RPMI8226 (cell line): ENCODE data around the gene ICAM4.
A peak's percentile ranks its signal among the peaks of the same experiment; 100 is the strongest.
"Not testable (repeated sequence)": the region's sequence is repeated elsewhere in the genome, so short reads cannot be mapped to it uniquely, and the experiment has no call there.

Experiments used
- DNase-seq: peaks from one replicate; pipeline ENCODE4 v3.0.0-alpha.2; 2015

The ICAM4 gene

DNA sequence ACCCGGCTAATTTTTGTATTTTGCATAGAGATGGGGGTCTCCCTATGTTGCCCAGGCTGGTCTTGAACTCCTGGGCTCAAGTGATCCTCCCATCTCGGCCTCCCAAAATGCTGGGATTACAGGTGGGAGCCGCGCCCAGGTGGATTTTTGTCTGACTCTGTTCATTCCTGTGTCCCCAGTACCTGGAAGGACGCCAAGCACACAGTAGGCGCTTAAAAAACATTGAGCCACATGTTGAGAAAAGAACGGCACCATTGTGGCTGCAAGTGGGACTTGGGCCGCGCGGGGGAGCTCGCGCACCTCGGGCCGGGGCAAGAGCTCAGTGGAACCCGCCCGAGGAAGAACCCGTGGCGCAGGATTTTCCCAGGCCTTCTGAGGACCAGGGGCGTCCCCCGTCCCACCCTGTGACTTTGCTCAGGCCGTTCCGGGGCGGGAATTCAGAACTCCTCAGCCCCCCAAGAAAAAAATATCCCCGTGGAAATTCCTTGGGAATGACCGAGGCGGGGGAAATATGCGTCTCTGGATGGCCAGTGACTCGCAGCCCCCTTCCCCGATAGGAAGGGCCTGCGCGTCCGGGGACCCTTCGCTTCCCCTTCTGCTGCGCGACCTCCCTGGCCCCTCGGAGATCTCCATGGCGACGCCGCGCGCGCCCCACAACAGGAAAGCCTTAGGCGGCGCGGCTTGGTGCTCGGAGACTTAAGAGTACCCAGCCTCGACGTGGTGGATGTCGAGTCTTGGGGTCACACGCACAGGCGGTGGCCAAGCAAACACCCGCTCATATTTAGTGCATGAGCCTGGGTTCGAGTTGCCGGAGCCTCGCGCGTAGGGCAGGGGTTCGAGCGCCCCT lies 17.2 kb upstream of the ICAM4 start:
- DNase-seq: peak; percentile 85

DNA sequence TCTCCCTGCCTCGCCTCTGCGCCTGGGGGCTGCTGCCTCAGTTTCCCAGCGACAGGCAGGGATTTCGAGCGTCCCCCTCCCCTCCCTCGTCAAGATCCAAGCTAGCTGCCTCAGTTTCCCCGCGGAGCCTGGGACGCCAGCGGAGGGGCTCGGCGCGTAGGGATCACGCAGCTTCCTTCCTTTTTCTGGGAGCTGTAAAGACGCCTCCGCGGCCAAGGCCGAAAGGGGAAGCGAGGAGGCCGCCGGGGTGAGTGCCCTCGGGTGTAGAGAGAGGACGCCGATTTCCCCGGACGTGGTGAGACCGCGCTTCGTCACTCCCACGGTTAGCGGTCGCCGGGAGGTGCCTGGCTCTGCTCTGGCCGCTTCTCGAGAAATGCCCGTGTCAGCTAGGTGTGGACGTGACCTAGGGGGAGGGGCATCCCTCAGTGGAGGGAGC lies 16.6 kb upstream of the ICAM4 start:
- DNase-seq: peak; percentile 89

DNA sequence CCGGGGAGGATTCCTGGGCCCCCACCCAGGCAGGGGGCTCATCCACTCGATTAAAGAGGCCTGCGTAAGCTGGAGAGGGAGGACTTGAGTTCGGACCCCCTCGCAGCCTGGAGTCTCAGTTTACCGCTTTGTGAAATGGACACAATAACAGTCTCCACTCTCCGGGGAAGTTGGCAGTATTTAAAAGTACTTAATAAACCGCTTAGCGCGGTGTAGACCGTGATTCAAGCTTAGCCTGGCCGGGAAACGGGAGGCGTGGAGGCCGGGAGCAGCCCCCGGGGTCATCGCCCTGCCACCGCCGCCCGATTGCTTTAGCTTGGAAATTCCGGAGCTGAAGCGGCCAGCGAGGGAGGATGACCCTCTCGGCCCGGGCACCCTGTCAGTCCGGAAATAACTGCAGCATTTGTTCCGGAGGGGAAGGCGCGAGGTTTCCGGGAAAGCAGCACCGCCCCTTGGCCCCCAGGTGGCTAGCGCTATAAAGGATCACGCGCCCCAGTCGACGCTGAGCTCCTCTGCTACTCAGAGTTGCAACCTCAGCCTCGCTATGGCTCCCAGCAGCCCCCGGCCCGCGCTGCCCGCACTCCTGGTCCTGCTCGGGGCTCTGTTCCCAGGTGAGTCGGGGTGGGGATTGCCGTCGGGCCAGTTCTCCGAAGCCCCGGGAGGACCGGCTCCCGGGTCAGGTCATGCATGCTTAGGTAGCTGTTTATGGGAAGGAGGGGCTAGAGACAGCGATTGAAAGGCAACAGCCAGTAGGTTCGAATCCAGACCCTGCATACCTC lies 15.9 kb upstream of the ICAM4 start, which contains the start of gene ICAM1:
Gene ICAM1 (plus strand): TSS at position 505 of the 779 bp plus-strand sequence. CDS start 40 bp downstream, at position 545.
- DNase-seq: peak; percentile 94

DNA sequence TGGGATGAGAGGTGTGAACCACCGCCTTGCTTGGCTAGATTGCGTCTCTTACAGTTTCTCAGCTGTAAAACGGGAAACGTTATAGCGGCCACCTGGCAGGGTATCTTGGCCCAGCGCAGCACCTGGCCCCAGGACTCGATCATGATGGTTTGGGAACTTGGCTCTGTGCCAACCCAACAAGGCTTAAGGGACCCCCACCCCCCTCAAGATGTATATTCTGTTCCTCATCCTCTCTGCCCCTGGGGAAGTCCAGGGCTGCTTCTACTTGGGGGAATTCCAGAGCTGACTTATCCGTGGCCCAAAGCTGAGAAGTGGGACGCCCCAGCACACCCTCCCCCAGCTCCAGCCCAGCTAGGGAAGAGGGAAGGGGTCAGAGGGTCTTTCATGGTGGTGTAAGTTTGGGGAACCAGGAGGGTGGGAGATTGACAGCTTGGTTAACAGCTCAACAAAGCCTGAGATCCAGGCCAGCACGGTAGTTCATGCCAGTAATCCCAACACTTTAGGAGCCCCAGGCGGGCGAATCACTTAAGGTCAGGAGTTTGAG lies 15.1 kb upstream of the ICAM4 start:
- DNase-seq: peak; percentile 91

DNA sequence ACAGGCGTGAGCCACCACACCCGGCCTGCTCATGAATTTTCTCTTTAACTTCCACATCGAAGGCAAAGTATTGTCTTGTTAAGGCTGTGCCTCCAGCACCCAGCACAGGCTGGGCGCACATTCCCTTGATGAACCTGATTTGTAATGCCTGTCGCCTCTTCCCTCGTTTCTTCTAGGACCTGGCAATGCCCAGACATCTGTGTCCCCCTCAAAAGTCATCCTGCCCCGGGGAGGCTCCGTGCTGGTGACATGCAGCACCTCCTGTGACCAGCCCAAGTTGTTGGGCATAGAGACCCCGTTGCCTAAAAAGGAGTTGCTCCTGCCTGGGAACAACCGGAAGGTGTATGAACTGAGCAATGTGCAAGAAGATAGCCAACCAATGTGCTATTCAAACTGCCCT lies 12.2 kb upstream of the ICAM4 start:
- DNase-seq: peak; percentile 20

DNA sequence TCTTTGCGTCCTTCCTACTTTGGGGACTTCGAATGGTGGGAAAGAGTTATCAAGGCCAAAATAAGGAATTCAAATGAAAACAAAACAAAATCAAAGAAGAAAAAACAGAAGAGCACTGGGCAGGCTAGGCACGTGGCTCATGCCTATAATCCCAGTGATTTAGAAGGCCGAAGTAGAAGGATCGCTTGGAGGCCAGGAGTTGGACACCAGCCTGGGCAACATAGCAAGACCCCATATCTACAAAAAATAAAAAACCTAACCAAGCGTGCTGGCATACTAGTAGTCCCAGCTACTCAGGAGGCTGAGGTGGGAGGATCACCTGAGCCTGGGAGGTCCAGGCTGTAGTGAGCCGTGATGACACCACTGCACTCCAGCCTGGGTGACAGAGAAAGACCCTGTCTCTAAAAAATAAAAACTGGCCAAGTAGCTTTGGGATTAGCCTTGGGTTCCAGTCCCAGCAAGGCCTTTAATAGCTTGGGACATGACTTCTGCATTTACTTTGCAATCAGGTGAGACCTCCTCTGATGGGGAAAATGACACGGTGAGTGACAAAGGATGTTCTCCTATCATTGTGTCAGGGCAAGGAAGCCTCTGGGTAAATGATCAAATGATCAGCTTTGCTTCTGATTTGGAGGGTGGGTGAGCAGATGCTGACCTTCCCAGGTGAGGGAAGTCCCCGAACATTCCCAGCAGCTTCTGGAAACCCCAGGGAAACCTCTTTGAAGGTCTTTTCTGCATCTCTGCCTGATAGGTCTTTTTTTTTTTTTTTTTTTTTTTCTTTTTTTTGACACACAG lies 8.8 kb upstream of the ICAM4 start:
- no peak for DNase-seq

DNA sequence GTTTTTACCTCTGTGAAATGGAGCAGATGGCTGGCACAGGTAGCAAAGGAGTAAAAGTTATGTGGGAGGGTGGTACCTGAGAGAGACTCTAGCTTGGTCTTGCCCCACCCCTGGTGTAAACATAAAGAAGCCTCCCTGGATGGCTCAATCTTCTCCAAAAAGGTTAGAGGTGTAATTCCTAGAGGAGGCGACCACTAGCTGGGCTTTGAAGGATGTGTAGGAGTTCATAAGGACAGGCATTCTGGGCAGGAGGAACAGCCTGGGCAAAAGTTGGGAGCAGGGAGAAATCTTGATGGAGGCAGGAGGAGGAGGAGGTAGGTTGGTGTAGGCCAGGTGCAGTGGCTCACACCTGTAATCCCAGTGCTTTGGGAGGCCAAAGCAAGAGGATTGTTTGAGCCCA lies 7.8 kb upstream of the ICAM4 start:
- DNase-seq: no peak

DNA sequence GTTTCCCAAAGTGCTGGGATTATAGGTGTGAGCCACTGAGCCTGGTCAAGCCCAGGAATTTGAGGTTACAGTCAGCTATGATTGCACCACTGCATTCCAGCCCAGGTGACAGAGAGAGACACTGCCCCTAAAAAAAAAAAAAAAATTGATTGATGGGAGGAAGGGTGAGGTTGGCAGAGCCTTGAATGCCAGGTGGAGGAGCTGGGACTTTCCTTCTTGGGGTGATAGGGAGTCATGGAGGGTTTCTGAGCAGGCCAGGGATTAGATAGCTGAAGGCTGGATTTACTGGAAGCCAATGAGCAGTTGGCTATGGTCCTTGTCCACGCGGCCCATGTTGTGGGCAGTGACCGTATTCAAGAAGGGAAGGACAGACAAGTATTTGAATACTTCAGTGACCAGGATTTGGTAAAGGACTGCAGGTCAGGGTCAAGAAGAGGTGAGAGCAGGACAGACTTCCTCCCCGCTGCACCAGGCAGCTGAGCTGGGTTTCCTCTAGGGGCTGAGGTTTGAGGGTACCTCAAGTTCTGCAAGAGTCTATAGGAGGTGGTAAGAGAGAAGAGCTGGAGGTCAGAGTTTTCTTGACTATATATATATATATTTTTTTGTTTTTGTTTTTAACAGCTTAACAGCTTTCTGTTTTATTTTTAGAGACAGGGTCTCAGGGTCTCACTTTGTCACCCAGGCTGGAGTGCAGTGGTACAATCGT lies 6.9 kb upstream of the ICAM4 start:
- no peak for DNase-seq

DNA sequence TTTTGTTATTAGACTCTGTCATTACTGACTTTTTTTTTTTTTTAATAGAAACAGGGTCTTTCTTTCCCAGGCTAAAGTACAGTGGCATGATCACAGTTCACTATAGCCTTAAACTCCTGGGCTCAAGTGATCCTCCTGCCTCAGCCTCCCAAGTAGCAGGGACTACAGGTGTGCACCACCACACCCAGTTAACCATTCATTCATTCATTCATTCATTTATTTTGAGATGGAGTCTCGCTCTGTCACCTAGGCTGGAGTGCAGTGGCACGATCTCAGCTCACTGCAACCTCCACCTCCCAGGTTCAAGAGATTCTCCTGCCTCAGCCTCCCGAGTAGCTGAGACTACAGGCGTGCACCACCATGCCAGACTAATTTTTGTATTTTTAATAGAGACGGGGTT lies 4.7 kb upstream of the ICAM4 start:
- DNase-seq: not testable (repeated sequence)

DNA sequence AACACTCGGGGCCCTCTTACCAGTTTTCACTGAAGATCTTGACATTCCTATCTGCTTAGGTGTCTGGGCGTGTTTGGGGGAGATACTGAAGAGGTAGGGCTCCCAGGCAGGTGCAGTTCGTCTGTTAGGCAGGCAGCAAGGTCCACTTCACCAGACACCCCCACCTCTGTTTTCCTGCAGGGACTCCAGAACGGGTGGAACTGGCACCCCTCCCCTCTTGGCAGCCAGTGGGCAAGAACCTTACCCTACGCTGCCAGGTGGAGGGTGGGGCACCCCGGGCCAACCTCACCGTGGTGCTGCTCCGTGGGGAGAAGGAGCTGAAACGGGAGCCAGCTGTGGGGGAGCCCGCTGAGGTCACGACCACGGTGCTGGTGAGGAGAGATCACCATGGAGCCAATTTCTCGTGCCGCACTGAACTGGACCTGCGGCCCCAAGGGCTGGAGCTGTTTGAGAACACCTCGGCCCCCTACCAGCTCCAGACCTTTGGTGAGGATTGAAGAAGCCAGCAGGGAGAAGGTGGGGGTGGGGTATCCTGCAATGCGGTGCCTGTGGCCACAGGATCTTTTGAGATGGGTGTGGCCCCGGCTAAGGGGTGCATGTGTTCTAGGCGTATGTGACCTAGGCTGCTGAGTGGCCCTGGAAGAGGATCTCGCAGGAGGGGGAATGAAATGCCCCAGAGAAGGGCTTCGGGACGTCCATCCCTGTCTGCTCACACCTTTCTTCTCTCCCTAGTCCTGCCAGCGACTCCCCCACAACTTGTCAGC lies 3.3 kb upstream of the ICAM4 start:
- DNase-seq: no peak

DNA sequence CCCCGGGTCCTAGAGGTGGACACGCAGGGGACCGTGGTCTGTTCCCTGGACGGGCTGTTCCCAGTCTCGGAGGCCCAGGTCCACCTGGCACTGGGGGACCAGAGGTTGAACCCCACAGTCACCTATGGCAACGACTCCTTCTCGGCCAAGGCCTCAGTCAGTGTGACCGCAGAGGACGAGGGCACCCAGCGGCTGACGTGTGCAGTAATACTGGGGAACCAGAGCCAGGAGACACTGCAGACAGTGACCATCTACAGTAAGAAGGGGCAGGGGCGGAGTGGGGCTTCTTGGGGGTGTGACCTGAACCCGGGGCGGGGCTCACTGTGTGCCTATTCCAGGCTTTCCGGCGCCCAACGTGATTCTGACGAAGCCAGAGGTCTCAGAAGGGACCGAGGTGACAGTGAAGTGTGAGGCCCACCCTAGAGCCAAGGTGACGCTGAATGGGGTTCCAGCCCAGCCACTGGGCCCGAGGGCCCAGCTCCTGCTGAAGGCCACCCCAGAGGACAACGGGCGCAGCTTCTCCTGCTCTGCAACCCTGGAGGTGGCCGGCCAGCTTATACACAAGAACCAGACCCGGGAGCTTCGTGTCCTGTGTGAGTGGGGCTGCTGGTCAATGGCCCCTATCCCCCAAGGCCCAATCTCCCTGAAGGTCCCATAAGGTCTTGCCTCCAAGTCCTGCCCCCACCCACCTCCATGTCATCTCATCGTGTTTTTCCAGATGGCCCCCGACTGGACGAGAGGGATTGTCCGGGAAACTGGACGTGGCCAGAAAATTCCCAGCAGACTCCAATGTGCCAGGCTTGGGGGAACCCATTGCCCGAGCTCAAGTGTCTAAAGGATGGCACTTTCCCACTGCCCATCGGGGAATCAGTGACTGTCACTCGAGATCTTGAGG lies 2.4 kb upstream of the ICAM4 start:
- no peak for DNase-seq

DNA sequence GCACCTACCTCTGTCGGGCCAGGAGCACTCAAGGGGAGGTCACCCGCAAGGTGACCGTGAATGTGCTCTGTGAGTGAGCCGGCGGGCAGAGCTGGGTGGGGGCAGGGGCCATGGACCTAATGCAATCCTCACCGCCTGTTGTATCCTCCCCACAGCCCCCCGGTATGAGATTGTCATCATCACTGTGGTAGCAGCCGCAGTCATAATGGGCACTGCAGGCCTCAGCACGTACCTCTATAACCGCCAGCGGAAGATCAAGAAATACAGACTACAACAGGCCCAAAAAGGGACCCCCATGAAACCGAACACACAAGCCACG lies 1.8 kb upstream of the ICAM4 start:
- no peak for DNase-seq

DNA sequence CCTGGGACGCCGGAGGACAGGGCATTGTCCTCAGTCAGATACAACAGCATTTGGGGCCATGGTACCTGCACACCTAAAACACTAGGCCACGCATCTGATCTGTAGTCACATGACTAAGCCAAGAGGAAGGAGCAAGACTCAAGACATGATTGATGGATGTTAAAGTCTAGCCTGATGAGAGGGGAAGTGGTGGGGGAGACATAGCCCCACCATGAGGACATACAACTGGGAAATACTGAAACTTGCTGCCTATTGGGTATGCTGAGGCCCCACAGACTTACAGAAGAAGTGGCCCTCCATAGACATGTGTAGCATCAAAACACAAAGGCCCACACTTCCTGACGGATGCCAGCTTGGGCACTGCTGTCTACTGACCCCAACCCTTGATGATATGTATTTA lies 1.4 kb upstream of the ICAM4 start:
- no peak for DNase-seq

DNA sequence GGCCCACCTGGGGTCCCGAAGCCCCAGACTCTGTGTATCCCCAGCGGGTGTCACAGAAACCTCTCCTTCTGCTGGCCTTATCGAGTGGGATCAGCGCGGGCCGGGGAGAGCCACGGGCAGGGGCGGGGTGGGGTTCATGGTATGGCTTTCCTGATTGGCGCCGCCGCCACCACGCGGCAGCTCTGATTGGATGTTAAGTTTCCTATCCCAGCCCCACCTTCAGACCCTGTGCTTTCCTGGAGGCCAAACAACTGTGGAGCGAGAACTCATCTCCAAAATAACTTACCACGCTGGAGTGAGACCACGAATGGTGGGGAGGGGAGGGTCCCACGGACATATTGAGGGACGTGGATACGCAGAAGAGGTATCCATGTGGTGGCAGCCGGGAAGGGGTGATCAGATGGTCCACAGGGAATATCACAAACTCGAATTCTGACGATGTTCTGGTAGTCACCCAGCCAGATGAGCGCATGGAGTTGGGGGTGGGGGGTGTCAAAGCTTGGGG lies 2.0 kb downstream of the ICAM4 start:
- DNase-seq: peak; percentile 88

DNA sequence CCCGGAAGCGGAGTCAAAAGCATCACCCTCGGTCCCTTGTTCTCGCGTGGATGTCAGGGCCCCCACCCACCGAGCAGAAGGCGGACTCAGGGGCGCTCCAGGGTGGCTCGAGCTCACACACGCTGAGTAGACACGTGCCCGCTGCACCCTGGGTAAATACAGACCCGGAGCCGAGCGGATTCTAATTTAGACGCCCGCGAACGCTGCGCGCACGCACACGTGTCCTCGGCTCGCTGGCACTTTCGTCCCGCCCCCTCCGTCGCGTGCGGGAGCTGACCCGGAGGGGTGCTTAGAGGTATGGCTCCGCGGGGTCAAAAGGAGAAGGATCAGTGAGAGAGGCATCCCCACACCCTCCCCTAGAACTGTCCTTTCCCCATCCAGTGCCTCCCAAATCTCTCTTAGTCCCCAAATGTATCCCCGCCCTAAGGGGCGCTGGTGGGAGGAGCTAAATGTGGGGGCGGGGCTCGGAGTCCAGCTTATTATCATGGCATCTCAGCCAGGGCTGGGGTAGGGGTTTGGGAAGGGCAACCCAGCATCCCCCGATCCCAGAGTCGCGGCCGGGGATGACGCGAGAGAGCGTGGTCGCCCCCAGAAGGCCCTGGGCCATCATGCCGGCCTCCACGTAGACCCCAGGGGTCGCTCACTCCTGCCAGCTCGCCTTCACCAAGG lies 2.5 kb downstream of the ICAM4 start:
- DNase-seq: peak; percentile 96

DNA sequence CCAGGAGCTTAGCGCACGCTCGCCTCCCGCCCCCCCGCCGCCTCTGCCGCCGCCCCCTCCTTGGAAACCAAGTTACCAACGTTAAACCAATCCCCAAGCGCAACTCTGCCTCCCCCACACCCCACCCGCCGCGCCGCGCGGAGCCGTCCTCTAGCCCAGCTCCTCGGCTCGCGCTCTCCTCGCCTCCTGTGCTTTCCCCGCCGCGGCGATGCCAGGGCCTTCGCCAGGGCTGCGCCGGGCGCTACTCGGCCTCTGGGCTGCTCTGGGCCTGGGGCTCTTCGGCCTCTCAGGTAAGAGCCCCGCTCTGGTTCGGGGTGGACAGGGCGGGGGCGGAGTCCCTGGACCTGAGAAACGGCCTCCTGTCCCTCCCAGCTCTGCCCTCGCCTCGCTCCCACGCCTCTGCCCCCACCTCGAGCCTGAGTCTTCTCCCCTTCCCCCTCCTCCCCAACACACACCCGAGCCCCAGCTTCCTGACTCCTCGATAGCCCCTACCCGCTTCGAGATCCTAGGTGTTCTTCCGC lies 3.1 kb downstream of the ICAM4 start, which contains the start of gene ICAM5:
Gene ICAM5 (plus strand): TSS at position 117 of the 521 bp plus-strand sequence. CDS start 92 bp downstream, at position 209.
- peak; percentile 83 for DNase-seq

DNA sequence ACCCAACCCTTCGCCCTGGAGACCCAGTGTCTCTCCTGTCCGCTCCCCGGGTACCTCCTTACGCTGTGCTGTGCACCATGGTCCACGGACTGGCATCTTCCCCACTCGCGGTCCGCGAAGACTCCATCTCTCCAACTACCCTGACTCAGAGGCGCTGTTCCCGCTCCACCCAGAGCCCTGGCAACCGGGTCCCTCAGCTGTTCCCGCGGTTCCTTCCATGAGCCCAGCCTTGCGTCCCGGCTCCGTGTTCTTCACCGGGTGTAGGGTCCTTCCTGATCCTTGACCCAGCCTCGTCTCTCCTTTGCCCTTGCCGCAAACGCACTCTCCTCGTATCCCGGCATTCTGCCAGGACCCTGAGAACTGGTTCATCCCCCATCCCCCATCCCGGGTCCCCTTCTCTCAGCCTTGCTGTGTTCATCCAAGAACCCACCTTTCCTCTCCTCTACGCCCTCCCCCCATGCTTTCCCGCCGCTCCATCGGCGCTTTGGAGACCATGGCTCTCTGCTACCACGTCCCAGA lies 3.7 kb downstream of the ICAM4 start:
- peak; percentile 54 for DNase-seq

DNA sequence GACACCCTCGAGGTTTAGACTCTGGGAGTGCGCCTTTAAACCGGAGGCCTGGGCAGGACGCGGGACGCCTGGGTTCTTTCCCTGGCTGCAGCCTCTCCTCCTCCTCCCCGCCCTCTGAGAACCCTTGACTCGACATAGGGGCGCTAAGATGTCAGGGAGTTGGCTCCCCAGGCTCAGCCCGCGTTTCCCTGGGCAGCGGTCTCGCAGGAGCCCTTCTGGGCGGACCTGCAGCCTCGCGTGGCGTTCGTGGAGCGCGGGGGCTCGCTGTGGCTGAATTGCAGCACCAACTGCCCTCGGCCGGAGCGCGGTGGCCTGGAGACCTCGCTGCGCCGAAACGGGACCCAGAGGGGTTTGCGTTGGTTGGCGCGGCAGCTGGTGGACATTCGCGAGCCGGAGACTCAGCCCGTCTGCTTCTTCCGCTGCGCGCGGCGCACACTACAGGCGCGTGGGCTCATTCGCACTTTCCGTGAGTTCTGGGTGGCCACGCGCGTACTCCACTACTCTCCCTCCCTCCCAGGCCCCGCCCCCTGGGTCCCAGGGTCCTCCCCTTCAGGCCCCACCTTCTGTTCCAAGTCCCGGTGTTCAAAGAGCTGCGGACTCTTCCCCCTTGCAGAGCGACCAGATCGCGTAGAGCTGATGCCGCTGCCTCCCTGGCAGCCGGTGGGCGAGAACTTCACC lies 4.3 kb downstream of the ICAM4 start:
- peak; percentile 86 for DNase-seq
